A549 (cell line): ENCODE results near the gene TTC27.

ENCODE experiments used
- MAFK ChIP-seq: fragments of 450-650 bp; IDR thresholded peaks from 2 replicates; pipeline ENCODE4 v1.6.1; 2014; ENCODE audit not compliant: partially characterized antibody
- MAZ ChIP-seq: fragments of 150-350 bp; IDR thresholded peaks from 2 replicates; pipeline ENCODE4 v1.6.1; 2014; ENCODE audit warnings: antibody characterized with exemption, low read depth, low read length, borderline replicate concordance
- MYC ChIP-seq: IDR thresholded peaks from 2 replicates; pipeline ENCODE4 v1.6.1; 2012; ENCODE audit warnings: mild to moderate bottlenecking, inconsistent platforms, low read length, improper control_type of control experiment, borderline replicate concordance
- POLR2A ChIP-seq: IDR thresholded peaks from 2 replicates; pipeline ENCODE4 v1.6.1; 2012; ENCODE audit warnings: mild to moderate bottlenecking, low read length
- TF ChIP-seq, protein P1 (sequence below): fragments of 150-350 bp; IDR thresholded peaks from 2 replicates; pipeline ENCODE4 v1.6.1; 2014; ENCODE audit warnings: low read depth, mild to moderate bottlenecking, low read length
- TF ChIP-seq, protein P2 (sequence below): fragments of >200 bp; sonication (Bioruptor Twin); formaldehyde crosslinking; IDR thresholded peaks from 3 replicates; pipeline ENCODE4 v1.5.1; 2016
- TF ChIP-seq, protein P3 (sequence below): IDR thresholded peaks from 2 replicates; pipeline ENCODE4 v1.6.1; 2012

- TF ChIP-seq, protein P1, sequence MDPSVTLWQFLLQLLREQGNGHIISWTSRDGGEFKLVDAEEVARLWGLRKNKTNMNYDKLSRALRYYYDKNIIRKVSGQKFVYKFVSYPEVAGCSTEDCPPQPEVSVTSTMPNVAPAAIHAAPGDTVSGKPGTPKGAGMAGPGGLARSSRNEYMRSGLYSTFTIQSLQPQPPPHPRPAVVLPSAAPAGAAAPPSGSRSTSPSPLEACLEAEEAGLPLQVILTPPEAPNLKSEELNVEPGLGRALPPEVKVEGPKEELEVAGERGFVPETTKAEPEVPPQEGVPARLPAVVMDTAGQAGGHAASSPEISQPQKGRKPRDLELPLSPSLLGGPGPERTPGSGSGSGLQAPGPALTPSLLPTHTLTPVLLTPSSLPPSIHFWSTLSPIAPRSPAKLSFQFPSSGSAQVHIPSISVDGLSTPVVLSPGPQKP, result no peak
- TF ChIP-seq, protein P2, sequence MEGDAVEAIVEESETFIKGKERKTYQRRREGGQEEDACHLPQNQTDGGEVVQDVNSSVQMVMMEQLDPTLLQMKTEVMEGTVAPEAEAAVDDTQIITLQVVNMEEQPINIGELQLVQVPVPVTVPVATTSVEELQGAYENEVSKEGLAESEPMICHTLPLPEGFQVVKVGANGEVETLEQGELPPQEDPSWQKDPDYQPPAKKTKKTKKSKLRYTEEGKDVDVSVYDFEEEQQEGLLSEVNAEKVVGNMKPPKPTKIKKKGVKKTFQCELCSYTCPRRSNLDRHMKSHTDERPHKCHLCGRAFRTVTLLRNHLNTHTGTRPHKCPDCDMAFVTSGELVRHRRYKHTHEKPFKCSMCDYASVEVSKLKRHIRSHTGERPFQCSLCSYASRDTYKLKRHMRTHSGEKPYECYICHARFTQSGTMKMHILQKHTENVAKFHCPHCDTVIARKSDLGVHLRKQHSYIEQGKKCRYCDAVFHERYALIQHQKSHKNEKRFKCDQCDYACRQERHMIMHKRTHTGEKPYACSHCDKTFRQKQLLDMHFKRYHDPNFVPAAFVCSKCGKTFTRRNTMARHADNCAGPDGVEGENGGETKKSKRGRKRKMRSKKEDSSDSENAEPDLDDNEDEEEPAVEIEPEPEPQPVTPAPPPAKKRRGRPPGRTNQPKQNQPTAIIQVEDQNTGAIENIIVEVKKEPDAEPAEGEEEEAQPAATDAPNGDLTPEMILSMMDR, result no peak
- TF ChIP-seq MYC, result no peak
- no peak for TF ChIP-seq MAFK
- TF ChIP-seq MAZ, result no peak
- TF ChIP-seq, protein P3, sequence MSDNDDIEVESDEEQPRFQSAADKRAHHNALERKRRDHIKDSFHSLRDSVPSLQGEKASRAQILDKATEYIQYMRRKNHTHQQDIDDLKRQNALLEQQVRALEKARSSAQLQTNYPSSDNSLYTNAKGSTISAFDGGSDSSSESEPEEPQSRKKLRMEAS, result no peak
- no peak for TF ChIP-seq POLR2A
These were observed 215.8 kb downstream of the TTC27 start for GRCh38 chr2:32843699-32844098.
